H1 (cell line): ENCODE measurements around the gene PFDN6. TPM values are rescaled to one million over a fixed set of nuclear protein-coding genes. Genes with fewer than 3 reads are reported as not detected.

Experiments used
- CTCF ChIA-PET: fragments of 300-600 bp; sonication (Branson Sonifier 250); formaldehyde crosslinking; loops from one replicate; lab custom pipeline; 2021; ENCODE audit not compliant: partially characterized antibody; lab: Charles Lee
- POLR2A ChIA-PET: fragments of 300-600 bp; sonication (Branson Sonifier 250); formaldehyde crosslinking; loops from one replicate; lab custom pipeline; 2021; ENCODE audit warnings: inconsistent platforms; ENCODE audit not compliant: partially characterized antibody; lab: Charles Lee
- DNase-seq, 2 experiments: peaks; one replicate each; pipeline versions ENCODE4 v3.0.0 to v3.0.0-alpha.2; 2010 to 2022; ENCODE audit warnings: low spot score in 2 of 2, low read depth in 1 of 2, mixed read lengths in 1 of 2
- FAIRE-seq: peaks from 2 replicates; lab custom pipeline; 2011; peaks lifted over from hg19 to GRCh38; lab: Jason Lieb, UNC
- H2AFZ ChIP-seq: 2 replicates; pipeline ENCODE4 v1.8.1; 2012; ENCODE audit warnings: low read length, inconsistent platforms
- H2AK5ac ChIP-seq: 2 replicates; pipeline ENCODE4 v1.6.1; 2013; ENCODE audit warnings: low read depth, low read length
- H2BK120ac ChIP-seq: replicated peaks from 2 replicates; pipeline ENCODE3; 2013; ENCODE audit warnings: low read depth, low read length, inconsistent platforms
- H2BK12ac ChIP-seq: 2 replicates; pipeline ENCODE4 v1.6.1; 2013; ENCODE audit warnings: low read depth, low read length
- H2BK15ac ChIP-seq: 2 replicates; pipeline ENCODE4 v1.6.1; 2013; ENCODE audit warnings: low read length
- H2BK20ac ChIP-seq: 2 replicates; pipeline ENCODE4 v1.6.1; 2013; ENCODE audit warnings: low read length
- H2BK5ac ChIP-seq: 2 replicates; pipeline ENCODE4 v1.6.1; 2013; ENCODE audit warnings: low read depth, low read length
- H3K14ac ChIP-seq: 2 replicates; pipeline ENCODE4 v1.6.1; 2013; ENCODE audit warnings: inconsistent platforms; ENCODE audit not compliant: insufficient read length
- H3K18ac ChIP-seq: 2 replicates; pipeline ENCODE4 v1.6.1; 2013; ENCODE audit warnings: low read length; ENCODE audit errors: extremely low read depth
- H3K23ac ChIP-seq: 2 replicates; pipeline ENCODE4 v1.6.1; 2013; ENCODE audit warnings: inconsistent platforms; ENCODE audit not compliant: insufficient read length
- H3K23me2 ChIP-seq: 2 replicates; pipeline ENCODE4 v1.6.1; 2013; ENCODE audit warnings: low read depth, low read length
- H3K27ac ChIP-seq: 2 replicates; pipeline ENCODE4 v1.6.1; 2011; ENCODE audit warnings: low read depth, low read length, inconsistent platforms
- H3K27me3 ChIP-seq, 4 experiments: replicated peaks in 1 of 4; 1 replicate in 1 of 4; 2 replicates in 3 of 4; pipeline versions ENCODE4 v1.6.1 to v1.8.1; 2011 to 2013; ENCODE audit warnings: low read length in 3 of 4, mild to moderate bottlenecking in 3 of 4, inconsistent platforms in 2 of 4, mixed read lengths in 2 of 4, moderate library complexity in 1 of 4; ENCODE audit not compliant: control insufficient read depth in 3 of 4, insufficient read depth in 3 of 4; ENCODE audit errors: extremely low read depth in 1 of 4
- H3K36me3 ChIP-seq, 4 experiments: 2 replicates each; pipeline versions ENCODE4 v1.6.1 to v1.8.1; 2011 to 2013; ENCODE audit warnings: mild to moderate bottlenecking in 4 of 4, low read length in 3 of 4, moderate library complexity in 2 of 4, control low read depth in 1 of 4, inconsistent platforms in 1 of 4; ENCODE audit not compliant: insufficient read depth in 4 of 4, control insufficient read depth in 2 of 4
- H3K4ac ChIP-seq: replicated peaks from 2 replicates; pipeline ENCODE3; 2013; ENCODE audit warnings: low read length, low read depth, mixed read lengths, inconsistent platforms; ENCODE audit not compliant: insufficient read length
- H3K4me1 ChIP-seq, 4 experiments: replicated peaks in 1 of 4; 1 replicate in 1 of 4; 2 replicates in 3 of 4; pipeline versions ENCODE4 v1.6.1 to v1.8.1; 2011 to 2013; ENCODE audit warnings: low read length in 3 of 4, inconsistent platforms in 2 of 4, mixed read lengths in 1 of 4; ENCODE audit not compliant: insufficient read depth in 4 of 4, control insufficient read depth in 3 of 4
- H3K4me2 ChIP-seq, 2 experiments: 2 replicates each; pipeline versions ENCODE4 v1.6.1 to v1.8.1; 2011 to 2013; ENCODE audit warnings: low read depth in 2 of 2, low read length in 2 of 2, control low read depth in 1 of 2, inconsistent platforms in 1 of 2, mild to moderate bottlenecking in 1 of 2; ENCODE audit not compliant: insufficient read depth in 1 of 2
- H3K4me3 ChIP-seq, 4 experiments: fragments of 200-600, 300-600 bp in 1 of 4; sonication (generic), shearing (Covaris generic), sonication (Bioruptor Twin) in 1 of 4; 2 replicates each; pipeline versions ENCODE4 v1.5.1 to v1.8.1; 2011 to 2016; ENCODE audit warnings: low read length in 4 of 4, low read depth in 3 of 4, control low read depth in 2 of 4, inconsistent platforms in 2 of 4, mild to moderate bottlenecking in 2 of 4, mixed read lengths in 1 of 4, moderate library complexity in 1 of 4; ENCODE audit not compliant: insufficient read depth in 2 of 4; ENCODE audit errors: extremely low read depth in 1 of 4
- H3K56ac ChIP-seq: replicated peaks from 2 replicates; pipeline ENCODE3; 2013; ENCODE audit warnings: low read depth, mild to moderate bottlenecking, mixed read lengths, low read length, inconsistent platforms; ENCODE audit not compliant: insufficient read length
- H3K79me1 ChIP-seq: 2 replicates; pipeline ENCODE4 v1.6.1; 2013; ENCODE audit warnings: low read depth, low read length, control low read depth
- H3K79me2 ChIP-seq, 2 experiments: 2 replicates each; pipeline versions ENCODE4 v1.6.1 to v1.8.1; 2012 to 2013; ENCODE audit warnings: low read length in 2 of 2, mild to moderate bottlenecking in 2 of 2, inconsistent platforms in 1 of 2; ENCODE audit not compliant: insufficient read depth in 2 of 2, control insufficient read depth in 1 of 2
- H3K9ac ChIP-seq, 4 experiments: replicated peaks in 1 of 4; 1 replicate in 1 of 4; 2 replicates in 3 of 4; pipeline versions ENCODE4 v1.6.1 to v1.8.1; 2011 to 2013; ENCODE audit warnings: low read depth in 3 of 4, low read length in 3 of 4, control low read depth in 2 of 4, mild to moderate bottlenecking in 2 of 4, moderate library complexity in 2 of 4, inconsistent platforms in 1 of 4; ENCODE audit errors: extremely low read depth in 1 of 4
- H3K9me3 ChIP-seq, 2 experiments: 2 replicates each; pipeline versions ENCODE4 v1.6.1 to v1.8.1; 2012 to 2013; ENCODE audit warnings: mild to moderate bottlenecking in 2 of 2, moderate library complexity in 2 of 2, control low read depth in 1 of 2, inconsistent platforms in 1 of 2, low read depth in 1 of 2, low read length in 1 of 2, mixed read lengths in 1 of 2; ENCODE audit not compliant: insufficient read depth in 2 of 2
- H4K20me1 ChIP-seq, 2 experiments: replicated peaks in 1 of 2; 2 replicates each; pipeline versions ENCODE3 to v1.8.1; 2011 to 2013; ENCODE audit warnings: inconsistent platforms in 2 of 2, low read length in 2 of 2, mild to moderate bottlenecking in 1 of 2; ENCODE audit not compliant: insufficient read depth in 2 of 2, control insufficient read depth in 1 of 2
- H4K5ac ChIP-seq: 2 replicates; pipeline ENCODE4 v1.6.1; 2013; ENCODE audit warnings: low read length, low read depth, mixed read lengths, inconsistent platforms; ENCODE audit not compliant: insufficient read length
- H4K8ac ChIP-seq: 2 replicates; pipeline ENCODE4 v1.8.0; 2013; ENCODE audit warnings: mild to moderate bottlenecking, moderate library complexity, low read length, inconsistent platforms; ENCODE audit not compliant: insufficient read depth; ENCODE audit errors: extremely low read depth
- H4K91ac ChIP-seq: replicated peaks from 2 replicates; pipeline ENCODE3; 2013; ENCODE audit warnings: low read length, mixed read lengths, inconsistent platforms; ENCODE audit not compliant: insufficient read length
- EP300 ChIP-seq, 2 experiments: IDR thresholded peaks; 1 replicate in 1 of 2; 2 replicates in 1 of 2; pipeline ENCODE4 v1.6.1; 2011 to 2012; ENCODE audit warnings: low read depth in 2 of 2, low read length in 2 of 2, mild to moderate bottlenecking in 2 of 2, borderline replicate concordance in 1 of 2, inconsistent platforms in 1 of 2, moderate library complexity in 1 of 2
- FOSL1 ChIP-seq: IDR thresholded peaks from 2 replicates; pipeline ENCODE4 v1.6.1; 2011; ENCODE audit warnings: mild to moderate bottlenecking, low read depth, low read length, moderate library complexity; ENCODE audit not compliant: insufficient read depth
- HDAC6 ChIP-seq: IDR thresholded peaks from one replicate; pipeline ENCODE4 v1.7.1; 2012; ENCODE audit warnings: low read depth, mild to moderate bottlenecking, inconsistent platforms, low read length, moderate library complexity
- POU5F1 ChIP-seq: IDR thresholded peaks from 2 replicates; pipeline ENCODE4 v1.6.1; 2011; ENCODE audit warnings: low read depth, mild to moderate bottlenecking, low read length, moderate library complexity
- RBBP5 ChIP-seq: IDR thresholded peaks from 2 replicates; pipeline ENCODE4 v1.7.1; 2012; ENCODE audit warnings: low read depth, mild to moderate bottlenecking, inconsistent platforms, low read length, moderate library complexity, borderline replicate concordance
- SAP30 ChIP-seq: fragments of 300-600 bp; sonication (generic); IDR thresholded peaks from 2 replicates; pipeline ENCODE4 v1.7.1; 2012; ENCODE audit warnings: low read length, moderate library complexity, mild to moderate bottlenecking, inconsistent platforms; ENCODE audit not compliant: insufficient read depth, insufficient replicate concordance
- SP1 ChIP-seq: IDR thresholded peaks from 2 replicates; pipeline ENCODE4 v1.6.1; 2011; ENCODE audit warnings: low read depth, low read length
- TAF1 ChIP-seq: IDR thresholded peaks from 2 replicates; pipeline ENCODE4 v1.6.1; 2011; ENCODE audit warnings: mild to moderate bottlenecking, low read depth, low read length
- WGBS, 2 experiments: shearing (Covaris generic) in 1 of 2; methylation state at CpG; one replicate each; pipeline versions ENCODE4 v1.1.6 to v1.1.7; 2013 to 2015; ENCODE audit warnings: low lambda C conversion rate in 2 of 2, mixed read lengths in 2 of 2, inconsistent platforms in 1 of 2, low coverage in 1 of 2, missing lambda C conversion rate in 1 of 2; ENCODE audit not compliant: insufficient replicate concordance in 2 of 2, insufficient coverage in 1 of 2, insufficient read length in 1 of 2; ENCODE audit errors: extremely low coverage in 1 of 2, missing lambda C conversion rate in 1 of 2; 5-methylcytosine and 5-hydroxymethylcytosine counted together
- polyA plus RNA-seq, 7 experiments: library from polyadenylated mRNA; depleted of rRNA in 3 of 7; stranded (reverse) in 5 of 7; unstranded in 2 of 7; fragments of >200 nt in 5 of 7; fragments of 200-250 nt in 2 of 7; gene quantifications; 1 replicate in 5 of 7; 2 replicates in 1 of 7; 4 replicates in 1 of 7; pipeline versions ENCODE4 v1.2.1 to v1.2.3, GENCODE V29; 2011 to 2013; ENCODE audit warnings: missing spikeins in 2 of 7, mixed read lengths in 2 of 7
- total RNA-seq: library from RNA; stranded (reverse); fragmentation: NEBNext Ultra II Directional; extraction: Animal tissue kit (Norgen Biotek cat#: 25700); gene quantifications from 2 replicates; pipeline ENCODE4 v1.2.1, GENCODE V29; 2021
- TF ChIP-seq, protein P1 (sequence below): IDR thresholded peaks from 2 replicates; pipeline ENCODE4 v1.6.1; 2012; ENCODE audit warnings: low read length, inconsistent platforms

Gene PFDN6
- total and polyA plus RNA-seq, 2 of the 8 experiments (the other 6 are each of a cell fraction or from before 2014, with no cell fraction given) = 32.0 to 95.7 TPM

DNA sequence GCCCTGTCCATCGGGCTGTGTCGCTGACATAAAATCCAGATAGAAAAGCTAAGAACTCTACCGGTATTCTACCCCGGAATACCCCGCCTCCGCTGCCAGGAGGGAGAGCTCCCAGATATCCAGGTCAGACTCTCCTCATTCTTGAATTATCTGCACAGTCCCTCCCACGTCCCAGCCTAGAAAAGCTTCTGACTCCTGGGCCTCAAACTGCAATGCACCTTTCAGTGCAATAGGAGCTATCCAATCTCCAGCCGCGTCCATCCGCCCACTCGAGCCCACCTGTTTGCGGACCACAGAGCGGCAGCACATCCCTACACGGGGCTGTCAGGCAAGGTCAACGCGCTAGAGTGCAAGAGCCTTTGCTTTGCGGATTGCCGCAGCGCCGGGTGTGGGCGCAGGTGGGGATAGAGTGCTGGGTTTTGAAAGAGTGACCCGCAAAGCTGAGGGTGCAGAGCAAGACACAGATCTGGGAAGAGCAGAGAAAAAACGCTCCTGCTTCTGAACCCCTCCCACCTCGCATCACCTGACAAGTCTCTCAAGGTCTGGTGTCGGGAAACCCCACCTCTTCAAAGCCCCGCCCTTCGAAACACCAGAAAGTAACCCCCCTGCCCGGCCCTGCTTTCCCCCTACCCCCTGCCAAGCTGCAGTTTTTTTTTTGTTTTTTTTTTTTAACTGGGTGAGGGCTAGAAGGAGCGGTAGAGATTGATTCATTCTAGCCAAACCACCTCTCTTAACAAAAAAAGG, 23.1 kb downstream of the PFDN6 start:
- Histone ChIP-seq H4K91ac (no peak overlapping the region), H4K8ac (no peak overlapping the region), H2BK12ac (no peak overlapping the region), H3K23ac (no peak overlapping the region), H4K5ac (no peak overlapping the region), H4K20me1 (no peaks in the 10 kb centered on the region), H3K79me2 (no peaks in the 10 kb centered on the region), H2BK15ac (no peak overlapping the region), H3K56ac (no peak overlapping the region), H2AK5ac (no peak overlapping the region), H3K23me2 (peaks cover 26% of the 10 kb centered on the region), H3K4me2 (peak overlapping the region; percentile 93 to 95), H3K4me1 (peaks cover 0 to 15% (median 11%) of the 10 kb centered on the region in 4 experiments; a peak in 5 of 7 replicates), H3K4me3 (peak overlapping the region; percentile 84 to 89 (median 88)), H2BK120ac (no peak overlapping the region), H3K14ac (no peak overlapping the region), H2AFZ (peak overlapping the region; percentile 49; the same call in 1 of the 2 replicates), H3K27ac (no peak overlapping the region; the same call in 1 of the 2 replicates), H3K18ac (peak overlapping the region; percentile 71; the same call in 1 of the 2 replicates), H3K36me3 (no peaks in the 10 kb centered on the region), H3K79me1 (no peaks in the 10 kb centered on the region), H3K9me3 (no peaks in the 10 kb centered on the region), H3K4ac (no peak overlapping the region), H3K9ac (peak overlapping the region in 3 of 4 experiments; percentile 13 to 74 (median 28); a peak in 1 of 7 replicates), H2BK20ac (0 out of 2 replicates have a peak overlapping the region, but pooled peaks have one; percentile 72), H3K27me3 (no peaks in the 10 kb centered on the region), H2BK5ac (no peak overlapping the region)
- peak in 1 of 2 experiments; percentile 76 for DNase-seq
- FAIRE-seq = no peak
- 2% methylated on average over 28 of the region's 29 CpGs; no CpG with 5 or more reads in 1 of the 2 experiments for WGBS, 2 experiments
- ChIA-PET POLR2A (interaction anchor here (0.6 to 6.3 kb wide), 15 partner anchors 13 to 1497 kb away, joined by 3 to 37 read pairs (median 4); partner anchors contain the start of genes B3GALT4, PFDN6, RGL2 and RPS18), CTCF (interaction anchor here (0.7 to 2.4 kb wide), 11 partner anchors 11 to 115 kb away, joined by 3 to 17 read pairs (median 6); partner anchors contain the start of genes B3GALT4, RGL2, RPS18 and VPS52)
- peak; percentile 65 for TF ChIP-seq SAP30
- TF ChIP-seq SP1 = no peak
- TF ChIP-seq FOSL1 = no peak
- TF ChIP-seq TAF1 = peak; percentile 54; the same call in 1 of the 2 replicates
- TF ChIP-seq EP300 (IDR thresholded peaks at IDR 0.05; ENCODE audit: borderline replicate concordance in 1 of 2, low read depth in 2 of 2, low read length in 2 of 2) = no peak
- TF ChIP-seq HDAC6 = no peak
- TF ChIP-seq RBBP5 = no peak
- no peak for TF ChIP-seq POU5F1
- TF ChIP-seq, protein P1, sequence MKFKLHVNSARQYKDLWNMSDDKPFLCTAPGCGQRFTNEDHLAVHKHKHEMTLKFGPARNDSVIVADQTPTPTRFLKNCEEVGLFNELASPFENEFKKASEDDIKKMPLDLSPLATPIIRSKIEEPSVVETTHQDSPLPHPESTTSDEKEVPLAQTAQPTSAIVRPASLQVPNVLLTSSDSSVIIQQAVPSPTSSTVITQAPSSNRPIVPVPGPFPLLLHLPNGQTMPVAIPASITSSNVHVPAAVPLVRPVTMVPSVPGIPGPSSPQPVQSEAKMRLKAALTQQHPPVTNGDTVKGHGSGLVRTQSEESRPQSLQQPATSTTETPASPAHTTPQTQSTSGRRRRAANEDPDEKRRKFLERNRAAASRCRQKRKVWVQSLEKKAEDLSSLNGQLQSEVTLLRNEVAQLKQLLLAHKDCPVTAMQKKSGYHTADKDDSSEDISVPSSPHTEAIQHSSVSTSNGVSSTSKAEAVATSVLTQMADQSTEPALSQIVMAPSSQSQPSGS = no peak
